ENCODE data around the gene PRMT9. TPM values are rescaled to one million over a fixed set of nuclear protein-coding genes. Genes with fewer than 3 reads are reported as not detected.

Gene PRMT9
- total and polyA plus RNA-seq, 9 of the 15 experiments (the other 6 are each of a cell fraction or from before 2014, with no cell fraction given) = 3.5 to 15.6 (median 7.2) TPM

DNA sequence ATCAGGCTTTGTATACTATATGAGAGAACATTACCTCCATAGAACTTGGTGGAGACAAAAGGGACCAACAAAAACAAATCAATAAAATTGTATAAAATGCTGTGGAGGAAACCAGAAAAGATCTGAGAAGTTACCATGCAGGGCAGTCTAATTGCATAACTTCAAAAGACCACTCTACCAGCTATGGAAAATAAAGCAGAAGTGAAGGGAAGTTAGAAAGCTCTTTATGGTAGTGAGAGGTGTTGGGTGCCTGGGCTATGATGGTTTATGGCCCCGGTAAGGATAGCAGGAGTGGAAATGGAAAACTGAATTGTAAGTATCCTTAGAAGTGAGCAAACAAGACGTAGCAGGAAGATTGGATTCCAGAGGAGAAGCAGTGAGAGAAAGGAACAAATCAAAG is 63.6 kb downstream of the PRMT9 start (continued):
- TF ChIP-seq, protein P1, sequence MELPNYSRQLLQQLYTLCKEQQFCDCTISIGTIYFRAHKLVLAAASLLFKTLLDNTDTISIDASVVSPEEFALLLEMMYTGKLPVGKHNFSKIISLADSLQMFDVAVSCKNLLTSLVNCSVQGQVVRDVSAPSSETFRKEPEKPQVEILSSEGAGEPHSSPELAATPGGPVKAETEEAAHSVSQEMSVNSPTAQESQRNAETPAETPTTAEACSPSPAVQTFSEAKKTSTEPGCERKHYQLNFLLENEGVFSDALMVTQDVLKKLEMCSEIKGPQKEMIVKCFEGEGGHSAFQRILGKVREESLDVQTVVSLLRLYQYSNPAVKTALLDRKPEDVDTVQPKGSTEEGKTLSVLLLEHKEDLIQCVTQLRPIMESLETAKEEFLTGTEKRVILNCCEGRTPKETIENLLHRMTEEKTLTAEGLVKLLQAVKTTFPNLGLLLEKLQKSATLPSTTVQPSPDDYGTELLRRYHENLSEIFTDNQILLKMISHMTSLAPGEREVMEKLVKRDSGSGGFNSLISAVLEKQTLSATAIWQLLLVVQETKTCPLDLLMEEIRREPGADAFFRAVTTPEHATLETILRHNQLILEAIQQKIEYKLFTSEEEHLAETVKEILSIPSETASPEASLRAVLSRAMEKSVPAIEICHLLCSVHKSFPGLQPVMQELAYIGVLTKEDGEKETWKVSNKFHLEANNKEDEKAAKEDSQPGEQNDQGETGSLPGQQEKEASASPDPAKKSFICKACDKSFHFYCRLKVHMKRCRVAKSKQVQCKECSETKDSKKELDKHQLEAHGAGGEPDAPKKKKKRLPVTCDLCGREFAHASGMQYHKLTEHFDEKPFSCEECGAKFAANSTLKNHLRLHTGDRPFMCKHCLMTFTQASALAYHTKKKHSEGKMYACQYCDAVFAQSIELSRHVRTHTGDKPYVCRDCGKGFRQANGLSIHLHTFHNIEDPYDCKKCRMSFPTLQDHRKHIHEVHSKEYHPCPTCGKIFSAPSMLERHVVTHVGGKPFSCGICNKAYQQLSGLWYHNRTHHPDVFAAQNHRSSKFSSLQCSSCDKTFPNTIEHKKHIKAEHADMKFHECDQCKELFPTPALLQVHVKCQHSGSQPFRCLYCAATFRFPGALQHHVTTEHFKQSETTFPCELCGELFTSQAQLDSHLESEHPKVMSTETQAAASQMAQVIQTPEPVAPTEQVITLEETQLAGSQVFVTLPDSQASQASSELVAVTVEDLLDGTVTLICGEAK (IDR thresholded peaks at IDR 0.05) = no peak
- TF ChIP-seq, protein P1 (CRISPR knock-in tag; IDR thresholded peaks at IDR 0.05) = no peak
- no peak for TF ChIP-seq NCOR1 (IDR thresholded peaks at IDR 0.05)
- TF ChIP-seq, protein P2, sequence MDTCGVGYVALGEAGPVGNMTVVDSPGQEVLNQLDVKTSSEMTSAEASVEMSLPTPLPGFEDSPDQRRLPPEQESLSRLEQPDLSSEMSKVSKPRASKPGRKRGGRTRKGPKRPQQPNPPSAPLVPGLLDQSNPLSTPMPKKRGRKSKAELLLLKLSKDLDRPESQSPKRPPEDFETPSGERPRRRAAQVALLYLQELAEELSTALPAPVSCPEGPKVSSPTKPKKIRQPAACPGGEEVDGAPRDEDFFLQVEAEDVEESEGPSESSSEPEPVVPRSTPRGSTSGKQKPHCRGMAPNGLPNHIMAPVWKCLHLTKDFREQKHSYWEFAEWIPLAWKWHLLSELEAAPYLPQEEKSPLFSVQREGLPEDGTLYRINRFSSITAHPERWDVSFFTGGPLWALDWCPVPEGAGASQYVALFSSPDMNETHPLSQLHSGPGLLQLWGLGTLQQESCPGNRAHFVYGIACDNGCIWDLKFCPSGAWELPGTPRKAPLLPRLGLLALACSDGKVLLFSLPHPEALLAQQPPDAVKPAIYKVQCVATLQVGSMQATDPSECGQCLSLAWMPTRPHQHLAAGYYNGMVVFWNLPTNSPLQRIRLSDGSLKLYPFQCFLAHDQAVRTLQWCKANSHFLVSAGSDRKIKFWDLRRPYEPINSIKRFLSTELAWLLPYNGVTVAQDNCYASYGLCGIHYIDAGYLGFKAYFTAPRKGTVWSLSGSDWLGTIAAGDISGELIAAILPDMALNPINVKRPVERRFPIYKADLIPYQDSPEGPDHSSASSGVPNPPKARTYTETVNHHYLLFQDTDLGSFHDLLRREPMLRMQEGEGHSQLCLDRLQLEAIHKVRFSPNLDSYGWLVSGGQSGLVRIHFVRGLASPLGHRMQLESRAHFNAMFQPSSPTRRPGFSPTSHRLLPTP (IDR thresholded peaks at IDR 0.05; ENCODE audit: borderline replicate concordance, extremely low read depth, insufficient read length) = no peak
- no peak for TF ChIP-seq KHSRP (IDR thresholded peaks at IDR 0.05)
- TF ChIP-seq, protein P3, sequence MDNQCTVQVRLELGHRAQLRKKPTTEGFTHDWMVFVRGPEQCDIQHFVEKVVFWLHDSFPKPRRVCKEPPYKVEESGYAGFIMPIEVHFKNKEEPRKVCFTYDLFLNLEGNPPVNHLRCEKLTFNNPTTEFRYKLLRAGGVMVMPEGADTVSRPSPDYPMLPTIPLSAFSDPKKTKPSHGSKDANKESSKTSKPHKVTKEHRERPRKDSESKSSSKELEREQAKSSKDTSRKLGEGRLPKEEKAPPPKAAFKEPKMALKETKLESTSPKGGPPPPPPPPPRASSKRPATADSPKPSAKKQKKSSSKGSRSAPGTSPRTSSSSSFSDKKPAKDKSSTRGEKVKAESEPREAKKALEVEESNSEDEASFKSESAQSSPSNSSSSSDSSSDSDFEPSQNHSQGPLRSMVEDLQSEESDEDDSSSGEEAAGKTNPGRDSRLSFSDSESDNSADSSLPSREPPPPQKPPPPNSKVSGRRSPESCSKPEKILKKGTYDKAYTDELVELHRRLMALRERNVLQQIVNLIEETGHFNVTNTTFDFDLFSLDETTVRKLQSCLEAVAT (IDR thresholded peaks at IDR 0.05) = no peak
- TF ChIP-seq, protein P4, sequence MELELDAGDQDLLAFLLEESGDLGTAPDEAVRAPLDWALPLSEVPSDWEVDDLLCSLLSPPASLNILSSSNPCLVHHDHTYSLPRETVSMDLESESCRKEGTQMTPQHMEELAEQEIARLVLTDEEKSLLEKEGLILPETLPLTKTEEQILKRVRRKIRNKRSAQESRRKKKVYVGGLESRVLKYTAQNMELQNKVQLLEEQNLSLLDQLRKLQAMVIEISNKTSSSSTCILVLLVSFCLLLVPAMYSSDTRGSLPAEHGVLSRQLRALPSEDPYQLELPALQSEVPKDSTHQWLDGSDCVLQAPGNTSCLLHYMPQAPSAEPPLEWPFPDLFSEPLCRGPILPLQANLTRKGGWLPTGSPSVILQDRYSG (tag; conservative IDR thresholded peaks at IDR 0.05; ENCODE audit: low read depth) = no peak

Data from K562 (cell line).